OCI-LY1 (cell line): ENCODE data around the gene ENPP7.

ENCODE experiments used
- EZH2 ChIP-seq: fragments of 200-600 bp; sonication (generic), shearing (Covaris generic); IDR thresholded peaks from 2 replicates; pipeline ENCODE4 v1.8.0; 2017; ENCODE audit warnings: borderline replicate concordance, mixed run types, mild to moderate bottlenecking, antibody characterized with exemption, low read length, moderate library complexity, mixed read lengths
- TF ChIP-seq, protein P1 (sequence below): fragments of 200-600 bp; sonication (generic), shearing (Covaris generic); IDR thresholded peaks from 2 replicates; pipeline ENCODE4 v1.5.1; 2017; ENCODE audit warnings: mild to moderate bottlenecking, antibody characterized with exemption, low read length, moderate library complexity, mixed read lengths

DNA sequence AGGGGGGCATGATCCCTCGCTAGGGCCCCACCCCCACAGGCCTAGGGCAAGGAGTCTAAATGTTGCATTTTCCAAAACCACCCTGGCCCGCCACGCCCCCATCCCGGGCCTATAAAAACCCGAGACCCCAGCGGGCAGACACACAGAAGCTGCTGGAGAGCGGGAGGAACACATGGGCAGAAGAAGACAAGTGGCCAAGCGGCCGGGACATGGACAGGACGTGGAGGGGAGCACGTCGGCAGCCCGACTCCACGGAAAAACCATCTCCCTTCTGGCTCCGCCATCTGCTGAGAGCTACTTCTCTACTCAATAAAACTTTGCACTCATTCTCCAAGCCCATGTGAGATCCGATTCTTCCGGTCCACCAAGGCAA is 34.1 kb upstream of the ENPP7 start:
- no peak for TF ChIP-seq EZH2
- TF ChIP-seq, protein P1, sequence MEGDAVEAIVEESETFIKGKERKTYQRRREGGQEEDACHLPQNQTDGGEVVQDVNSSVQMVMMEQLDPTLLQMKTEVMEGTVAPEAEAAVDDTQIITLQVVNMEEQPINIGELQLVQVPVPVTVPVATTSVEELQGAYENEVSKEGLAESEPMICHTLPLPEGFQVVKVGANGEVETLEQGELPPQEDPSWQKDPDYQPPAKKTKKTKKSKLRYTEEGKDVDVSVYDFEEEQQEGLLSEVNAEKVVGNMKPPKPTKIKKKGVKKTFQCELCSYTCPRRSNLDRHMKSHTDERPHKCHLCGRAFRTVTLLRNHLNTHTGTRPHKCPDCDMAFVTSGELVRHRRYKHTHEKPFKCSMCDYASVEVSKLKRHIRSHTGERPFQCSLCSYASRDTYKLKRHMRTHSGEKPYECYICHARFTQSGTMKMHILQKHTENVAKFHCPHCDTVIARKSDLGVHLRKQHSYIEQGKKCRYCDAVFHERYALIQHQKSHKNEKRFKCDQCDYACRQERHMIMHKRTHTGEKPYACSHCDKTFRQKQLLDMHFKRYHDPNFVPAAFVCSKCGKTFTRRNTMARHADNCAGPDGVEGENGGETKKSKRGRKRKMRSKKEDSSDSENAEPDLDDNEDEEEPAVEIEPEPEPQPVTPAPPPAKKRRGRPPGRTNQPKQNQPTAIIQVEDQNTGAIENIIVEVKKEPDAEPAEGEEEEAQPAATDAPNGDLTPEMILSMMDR: no peak
